GM19395 (cell line): ENCODE results near the gene NAT16.

ENCODE experiments used
- ATAC-seq: cut with Tn5 transposase; IDR thresholded peaks from one replicate; pipeline ENCODE4 v1.9.1; 2021; ENCODE audit warnings: mild to moderate bottlenecking, moderate library complexity; ENCODE audit not compliant: unreplicated experiment

NAT16 gene

DNA sequence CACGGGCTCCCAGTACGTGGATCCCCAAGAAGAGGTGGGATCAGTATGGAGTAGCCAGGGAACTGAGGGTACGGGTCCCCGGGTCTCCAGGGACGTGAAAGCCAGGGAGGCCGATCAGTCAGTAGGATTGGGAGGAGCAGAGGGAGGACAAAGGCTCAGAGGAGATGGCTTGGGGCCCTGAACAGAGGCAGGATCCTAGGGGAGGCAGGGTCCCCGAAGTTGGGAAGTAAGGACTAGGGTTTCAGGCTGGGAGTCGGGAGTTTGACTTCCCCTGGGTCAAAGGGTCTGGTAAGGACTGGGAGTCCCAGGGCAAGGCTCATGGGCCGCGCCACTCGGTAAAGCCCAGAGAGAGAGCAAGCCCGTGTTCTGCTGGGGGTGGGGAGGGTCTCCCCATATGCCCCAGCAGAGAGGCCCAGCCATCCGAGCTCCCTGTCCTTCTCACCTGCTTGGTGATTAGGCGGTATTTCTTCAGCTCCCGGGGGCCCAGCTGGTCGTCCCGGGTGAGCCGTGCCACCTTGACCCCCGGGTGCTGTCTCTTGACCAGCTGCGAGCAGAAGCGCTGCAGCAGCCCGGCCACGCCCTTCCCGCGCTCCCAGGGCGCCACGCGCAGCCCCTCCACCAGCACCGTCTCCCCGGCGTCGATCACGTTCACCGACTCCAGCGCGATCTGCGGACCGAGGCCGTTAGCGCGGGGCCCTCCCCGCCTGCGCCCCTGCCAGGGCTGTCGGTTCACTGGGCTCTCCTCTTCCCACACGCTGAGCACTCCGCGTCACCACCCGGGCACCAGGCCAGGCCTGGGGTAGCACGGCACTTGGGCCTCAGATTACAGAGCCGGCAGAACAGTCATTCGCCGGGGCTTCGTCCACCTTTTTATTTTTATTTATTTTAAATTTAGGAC, 7.0 kb downstream of the NAT16 start:
- ATAC-seq, result no peak

GRCh38 chr7:101172005-101172853, 7.9 kb downstream of the NAT16 start:
- ATAC-seq, result no peak

- ATAC-seq, result no peak
These were observed 8.7 kb downstream of the NAT16 start for GRCh38 chr7:101171442-101171837.

- no peak for ATAC-seq
These were observed 9.3 kb downstream of the NAT16 start for GRCh38 chr7:101170617-101171441.

DNA sequence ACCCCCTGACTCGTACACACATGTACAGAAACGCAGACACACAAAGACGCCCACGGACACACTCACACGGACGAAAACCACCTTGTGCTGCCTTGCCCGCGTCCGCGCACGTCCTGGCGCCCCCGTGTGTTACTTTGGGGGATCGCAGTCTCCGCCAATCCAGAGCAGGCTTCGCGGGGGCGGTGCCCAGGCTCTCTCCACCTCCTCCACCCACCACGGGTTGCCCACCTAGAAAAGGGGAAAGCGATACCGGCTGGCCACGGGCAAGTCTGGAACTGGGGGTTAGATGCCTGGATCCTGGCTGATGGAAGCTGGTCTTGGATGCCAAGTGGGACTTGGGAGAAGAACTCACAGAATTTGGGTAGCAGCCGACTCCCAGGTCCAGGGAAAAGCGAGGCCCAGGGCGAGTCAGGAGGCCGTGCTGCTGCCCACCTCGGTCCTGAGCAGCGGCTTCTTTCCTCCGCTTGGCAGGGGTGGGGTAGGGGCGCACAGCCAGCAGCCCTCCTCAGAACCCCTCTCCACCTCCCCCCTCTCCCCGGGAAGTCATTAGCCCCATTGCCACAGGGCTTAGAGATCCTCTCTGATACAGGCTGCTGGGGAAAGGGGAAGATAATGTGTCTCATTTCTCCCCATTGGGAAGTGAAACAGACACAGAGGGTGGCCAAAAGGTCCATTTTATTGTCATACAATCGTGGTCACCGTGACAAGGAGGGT, 10.1 kb downstream of the NAT16 start:
- no peak for ATAC-seq

DNA sequence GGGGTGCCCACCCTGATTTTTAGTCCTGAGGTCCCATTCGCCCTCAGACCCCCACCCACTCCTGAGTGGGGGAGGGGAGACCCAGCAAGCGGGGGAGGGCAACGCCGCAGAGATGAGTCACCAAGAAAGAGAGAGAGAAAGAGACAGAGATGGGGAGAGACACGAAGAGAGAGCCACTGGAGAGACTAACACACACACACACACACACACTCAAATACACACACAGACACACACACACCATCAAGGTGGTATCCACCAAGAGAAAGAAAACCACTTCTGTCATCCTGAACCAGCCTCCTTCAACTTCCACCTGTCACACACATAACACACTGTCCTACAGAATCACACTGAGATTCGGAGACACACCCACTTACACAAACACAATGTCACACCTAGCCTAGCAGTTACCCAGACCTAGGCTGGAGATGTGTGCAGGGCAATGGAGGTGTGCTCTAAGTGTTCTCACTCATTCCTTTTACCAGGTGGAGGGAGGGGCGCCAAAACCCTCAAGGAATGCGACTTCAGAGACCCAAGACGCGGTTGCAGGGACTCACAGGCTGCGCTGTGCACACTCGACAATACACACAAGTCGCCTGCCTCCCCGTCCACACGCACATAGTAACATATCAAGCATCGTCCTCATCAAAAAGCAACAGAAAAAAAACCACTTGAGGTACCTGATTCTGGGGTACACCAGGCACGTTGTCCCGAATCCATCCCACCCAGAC, 10.8 kb downstream of the NAT16 start:
- ATAC-seq, result no peak

DNA sequence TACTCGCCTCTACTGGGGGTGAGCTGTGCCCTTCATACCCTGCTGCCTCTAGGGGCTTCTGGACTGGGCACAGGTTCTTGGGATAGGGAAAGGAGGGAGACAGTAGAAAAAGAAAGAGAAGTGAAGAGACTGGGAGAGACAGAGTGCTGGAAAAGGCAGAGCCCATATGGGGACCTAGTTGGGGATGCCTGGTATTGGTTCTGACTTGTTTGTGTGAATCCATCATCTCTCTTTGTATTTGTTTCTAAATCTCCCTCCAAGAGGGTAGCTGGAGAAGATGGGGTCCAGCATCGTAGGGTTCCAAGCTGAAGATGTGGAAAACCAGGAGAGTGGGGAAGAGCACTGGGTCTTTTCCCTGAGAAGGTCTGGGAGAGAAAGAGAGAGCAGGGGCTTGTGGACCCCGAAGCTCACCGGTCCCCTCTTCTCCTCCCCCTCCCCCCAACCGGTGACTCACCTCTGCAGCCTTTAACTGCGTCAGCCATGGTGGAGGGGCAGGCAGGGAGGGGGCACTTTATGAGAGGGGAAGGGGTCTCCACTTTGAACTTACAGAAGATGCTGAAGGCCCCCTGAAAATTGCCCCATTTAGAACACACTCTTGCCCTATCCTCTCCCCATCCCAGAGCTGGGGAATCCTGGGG, 11.6 kb downstream of the NAT16 start:
- ATAC-seq, result no peak

DNA sequence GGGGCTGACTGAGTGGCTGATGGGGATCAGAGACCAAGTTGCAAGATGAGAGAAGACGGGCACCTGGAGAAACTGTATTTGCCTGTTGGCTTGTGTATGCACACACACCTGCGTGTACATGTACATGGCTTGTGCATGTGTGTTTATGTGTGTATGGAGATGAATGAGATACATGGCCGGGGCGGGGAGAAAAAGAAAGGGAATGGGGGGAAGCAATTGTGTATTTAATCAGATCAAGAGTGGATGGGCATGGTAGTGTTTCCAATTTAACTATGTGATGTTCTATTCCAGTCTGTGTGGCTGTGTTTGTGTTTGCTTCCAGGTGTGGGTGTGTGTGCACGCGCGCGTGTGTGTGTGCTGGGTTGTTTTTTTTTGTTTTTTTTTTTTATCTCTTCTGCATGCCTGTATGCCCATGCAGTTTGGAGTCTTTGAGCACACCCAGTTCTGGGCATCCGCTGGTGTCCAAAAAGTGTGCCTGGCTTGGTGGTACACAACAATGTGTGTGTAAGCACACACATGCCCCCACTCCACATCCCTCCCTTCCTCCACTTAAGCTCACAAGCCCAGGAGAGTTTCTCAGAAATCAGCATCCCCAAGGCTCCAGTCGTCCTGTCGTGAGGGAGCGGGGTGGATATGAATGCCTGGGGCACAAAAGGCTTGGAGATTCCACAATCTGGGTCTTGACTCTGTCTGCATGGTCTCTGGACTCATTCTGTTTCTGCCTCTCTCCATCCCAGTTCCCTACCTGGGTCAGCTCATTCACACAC, 12.3 kb downstream of the NAT16 start:
- no peak for ATAC-seq

DNA sequence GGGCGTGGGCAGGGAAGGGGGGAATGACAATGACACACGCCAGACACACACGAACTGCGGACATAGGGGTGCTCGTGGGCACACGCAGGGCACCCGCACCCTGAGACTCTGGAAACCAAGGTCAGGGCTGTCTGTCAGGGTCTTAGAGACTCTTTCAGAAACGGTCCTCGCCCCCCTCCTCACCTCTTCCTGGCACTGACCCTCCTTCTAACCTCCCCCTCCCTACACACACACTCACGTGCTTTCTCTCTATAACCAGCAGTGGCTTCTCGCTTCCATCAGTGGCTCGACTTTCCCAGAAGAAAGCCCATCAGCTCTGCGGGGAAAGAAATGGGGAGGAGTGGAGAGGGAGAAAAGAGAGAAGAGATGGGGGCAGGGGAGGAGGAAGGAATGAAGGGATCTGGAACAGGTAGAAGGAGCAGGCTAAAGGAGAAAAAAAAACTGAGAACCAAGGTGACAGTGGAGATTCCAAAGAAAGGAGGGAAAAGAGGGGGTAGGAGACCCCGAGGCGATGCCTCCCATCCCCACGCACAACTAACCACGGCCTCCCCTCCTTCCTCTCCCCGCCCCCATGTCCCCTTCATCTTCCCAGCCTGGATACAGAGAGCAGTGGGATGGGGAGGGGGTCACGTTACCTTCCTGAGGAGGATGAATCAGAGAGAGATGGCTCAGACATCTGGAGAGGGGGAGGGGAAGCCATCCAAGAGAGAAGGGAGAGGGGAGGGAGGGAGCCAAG, 13.0 kb downstream of the NAT16 start:
- no peak for ATAC-seq

DNA sequence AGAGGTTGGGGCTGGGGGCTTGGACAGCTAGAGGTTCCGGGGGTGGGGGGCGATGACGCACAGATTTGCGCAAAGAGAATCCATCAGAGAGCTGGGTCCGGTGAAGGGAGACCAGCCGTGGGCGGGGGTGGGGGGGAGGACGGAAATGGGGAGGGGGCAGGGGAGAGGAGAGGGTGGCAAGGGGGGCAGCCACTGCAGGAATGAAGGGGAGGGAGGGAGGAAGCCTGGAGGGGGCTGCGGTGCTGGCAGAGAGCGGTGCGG, 13.5 kb downstream of the NAT16 start:
- ATAC-seq, result no peak

DNA sequence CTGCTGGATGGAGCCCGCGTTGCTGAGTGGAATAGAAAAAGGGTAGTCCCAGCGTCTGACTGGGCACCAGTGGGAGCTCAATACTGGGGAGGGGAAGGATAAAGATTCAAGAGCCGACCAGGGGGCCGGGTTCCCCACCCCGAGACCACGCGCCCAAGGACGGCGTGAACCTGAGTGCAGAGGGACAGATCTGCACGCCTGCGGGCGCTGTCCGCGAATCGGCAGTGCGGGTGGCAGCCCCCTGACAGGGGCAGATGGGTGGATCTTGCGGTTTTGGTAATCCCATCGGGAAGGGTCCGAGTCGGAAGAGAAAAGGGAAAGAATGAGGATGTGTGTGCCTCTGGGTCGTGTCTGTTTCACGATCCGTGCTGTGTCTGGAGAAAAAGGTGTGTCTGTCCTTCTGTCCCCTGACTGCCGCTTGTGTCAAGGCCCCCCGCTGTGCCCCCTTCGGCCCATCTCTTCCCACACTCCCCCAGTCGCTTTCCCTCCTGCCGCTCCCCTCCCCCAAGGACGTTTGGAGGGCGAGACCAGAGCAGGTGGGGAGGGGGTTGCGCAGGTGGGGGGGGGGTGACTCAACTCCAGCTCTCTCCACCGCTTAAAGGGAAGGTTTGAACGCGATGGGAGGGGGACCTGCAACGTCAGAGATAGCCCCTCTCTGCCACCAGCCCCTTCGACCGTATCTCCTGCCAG, 14.0 kb downstream of the NAT16 start:
- ATAC-seq, result no peak

DNA sequence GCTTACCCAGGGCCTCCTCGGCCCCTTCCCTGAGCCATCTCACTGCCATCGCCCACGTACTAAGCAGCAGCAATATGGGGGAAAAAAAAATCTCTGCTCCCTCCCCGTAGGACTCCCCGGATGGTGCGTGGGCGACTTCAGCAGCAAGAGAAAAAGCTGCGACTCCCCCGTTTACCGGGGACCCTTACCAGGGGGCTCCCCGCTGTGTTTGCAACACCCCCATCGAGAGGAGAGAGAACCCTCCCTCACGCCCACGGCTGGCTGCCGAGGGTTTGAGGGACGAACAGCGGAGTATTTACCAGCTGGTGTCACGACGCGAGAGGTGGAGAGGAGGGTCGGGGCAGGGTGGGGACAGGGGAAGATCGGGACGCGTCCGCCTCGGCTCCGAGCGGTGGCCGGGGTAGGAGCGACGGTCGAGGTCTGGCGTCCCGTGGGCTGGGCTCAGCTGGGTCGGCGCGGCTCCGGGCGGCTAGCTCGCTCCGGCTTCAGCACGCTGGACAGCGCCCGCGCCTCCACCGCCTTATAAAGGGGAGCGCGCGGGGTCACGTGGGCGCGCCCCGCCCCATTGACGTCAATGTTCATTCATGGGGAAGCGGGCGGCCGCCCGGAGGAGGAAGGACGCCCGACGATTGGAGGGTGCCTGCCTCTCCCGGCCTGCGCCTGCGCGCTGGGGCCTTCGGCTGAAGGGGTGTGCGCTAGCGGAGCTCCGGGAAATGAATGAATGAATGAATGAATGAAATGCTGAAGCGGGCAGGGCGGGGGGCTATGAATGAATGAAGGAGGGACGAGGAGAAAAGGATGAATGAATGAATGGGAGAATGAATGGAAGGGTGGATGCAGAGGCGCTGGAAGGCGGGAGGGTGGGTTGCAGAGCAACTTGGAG, 14.8 kb downstream of the NAT16 start, which contains the start of gene VGF:
Gene VGF (minus strand): TSS at position 495 of the 883 bp plus-strand sequence. CDS start 726 bp downstream, outside the sequence.
- no peak for ATAC-seq

DNA sequence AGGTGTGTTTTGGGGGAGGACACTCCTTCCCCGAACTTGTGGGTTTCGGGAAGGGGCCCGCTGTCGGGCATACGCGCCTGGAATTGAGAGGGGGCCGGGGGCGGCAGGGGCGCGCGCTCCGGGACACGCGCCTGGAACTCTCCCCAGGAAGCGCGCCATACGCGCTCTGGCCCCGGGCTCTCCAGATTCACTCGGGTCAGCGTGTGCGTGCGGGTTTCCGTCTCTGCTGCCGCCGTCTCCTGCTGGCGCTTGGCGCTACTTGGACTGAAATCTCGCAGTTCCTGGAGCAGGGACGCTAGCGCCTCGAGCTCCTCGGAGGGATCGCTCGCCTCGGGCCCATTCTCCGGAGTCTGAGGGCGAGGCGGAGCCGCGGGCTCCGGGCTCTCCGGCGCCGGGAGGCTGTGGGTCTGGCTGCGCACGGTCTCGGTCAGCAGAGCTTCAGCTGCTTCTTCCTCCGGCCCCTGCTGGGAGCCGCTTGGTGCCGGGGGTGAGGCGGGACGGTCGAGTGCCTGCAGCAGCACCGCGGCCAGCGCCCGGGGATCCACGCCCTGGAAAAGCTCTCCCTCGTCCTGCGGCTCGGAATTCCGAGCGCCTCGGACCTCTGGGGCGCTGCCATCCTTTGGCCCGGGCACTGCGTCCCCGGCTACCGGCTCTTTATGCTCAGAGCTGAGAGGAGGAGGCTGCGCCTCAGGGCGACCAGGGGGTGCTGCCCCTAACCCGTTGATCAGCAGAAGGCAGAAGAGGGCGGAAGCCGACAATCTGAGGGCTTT, 15.8 kb downstream of the NAT16 start:
- no peak for ATAC-seq

GRCh38 chr7:101163279-101164070, 16.6 kb downstream of the NAT16 start:
- ATAC-seq, result no peak
